OCI-LY7 (cell line): ENCODE measurements around the gene AXIN1. TPM values are rescaled to one million over a fixed set of nuclear protein-coding genes. Genes with fewer than 3 reads are reported as not detected.

Experiments
- BruUV-seq: library from RNA; stranded (reverse); fragments of 400-500 nt; replicated peaks from 2 replicates; lab custom pipeline; 2021; lab: Mats Ljungman, UMichigan
- CTCF ChIA-PET: fragments of 300-600 bp; sonication (Branson Sonifier 250); formaldehyde crosslinking; loops from one replicate; lab custom pipeline; 2022; ENCODE audit warnings: antibody characterized with exemption; ENCODE audit not compliant: unreplicated experiment; lab: Charles Lee
- POLR2A ChIA-PET: fragments of 300-600 bp; sonication (Branson Sonifier 250); formaldehyde crosslinking; loops from one replicate; lab custom pipeline; 2022; ENCODE audit warnings: antibody characterized with exemption; lab: Charles Lee
- DNase-seq: peaks from one replicate; pipeline ENCODE4 v3.0.0-alpha.2; 2015; ENCODE audit warnings: low spot score
- H2AFZ ChIP-seq: fragments of 200-600 bp; sonication (generic), shearing (Covaris generic); 2 replicates; pipeline ENCODE4 v1.6.1; 2014; ENCODE audit warnings: mild to moderate bottlenecking, antibody characterized with exemption, low read length, moderate library complexity
- H3K27ac ChIP-seq: fragments of 200-600 bp; sonication (generic); 2 replicates; pipeline ENCODE4 v1.5.1; 2014; ENCODE audit warnings: mixed run types, low read depth, mild to moderate bottlenecking, moderate library complexity, low read length, inconsistent platforms; ENCODE audit not compliant: poor library complexity, severe bottlenecking
- H3K36me3 ChIP-seq: fragments of 200-600 bp; sonication (generic); 2 replicates; pipeline ENCODE4 v1.6.1; 2014; ENCODE audit warnings: mild to moderate bottlenecking, antibody characterized with exemption, low read length, moderate library complexity, mixed read lengths; ENCODE audit not compliant: insufficient read depth
- H3K4me1 ChIP-seq: fragments of 200-600 bp; sonication (generic); 2 replicates; pipeline ENCODE4 v1.5.1; 2014; ENCODE audit warnings: mild to moderate bottlenecking, low read length; ENCODE audit not compliant: insufficient read depth, poor library complexity, severe bottlenecking
- H3K4me2 ChIP-seq: fragments of 200-600 bp; sonication (generic); 2 replicates; pipeline ENCODE4 v1.6.1; 2014; ENCODE audit warnings: mild to moderate bottlenecking, low read length
- H3K4me3 ChIP-seq: fragments of 200-600 bp; sonication (generic); 2 replicates; pipeline ENCODE4 v1.5.1; 2014; ENCODE audit warnings: mild to moderate bottlenecking, low read depth, low read length; ENCODE audit not compliant: poor library complexity, severe bottlenecking
- H3K79me2 ChIP-seq: fragments of 200-600 bp; sonication (generic); 2 replicates; pipeline ENCODE4 v1.6.1; 2016; ENCODE audit warnings: low read depth, mild to moderate bottlenecking, low read length, moderate library complexity, mixed read lengths; ENCODE audit not compliant: insufficient read depth
- H3K9me2 ChIP-seq: fragments of 200-600 bp; sonication (generic); 2 replicates; pipeline ENCODE4 v1.6.1; 2016; ENCODE audit warnings: mild to moderate bottlenecking, low read length, mixed read lengths; ENCODE audit not compliant: insufficient read depth
- H3K9me3 ChIP-seq: fragments of 200-600 bp; sonication (generic); 2 replicates; pipeline ENCODE4 v1.6.1; 2014; ENCODE audit warnings: mild to moderate bottlenecking, mixed run types, low read length, mixed read lengths
- H4K20me1 ChIP-seq: fragments of 200-600 bp; sonication (generic); 2 replicates; pipeline ENCODE4 v1.6.1; 2014; ENCODE audit warnings: mild to moderate bottlenecking, antibody characterized with exemption, low read length, moderate library complexity, mixed read lengths; ENCODE audit not compliant: insufficient read depth
- CTCF ChIP-seq: fragments of 200-600 bp; sonication (generic); conservative IDR thresholded peaks from 2 replicates; pipeline ENCODE4 v1.5.1; 2014; ENCODE audit warnings: mild to moderate bottlenecking, antibody characterized with exemption, low read length, moderate library complexity, mixed read lengths
- EZH2phosphoT487 ChIP-seq: fragments of 200-600 bp; sonication (generic); IDR thresholded peaks from 2 replicates; pipeline ENCODE4 v1.6.1; 2018; ENCODE audit warnings: low read depth, borderline replicate concordance, mild to moderate bottlenecking, mixed run types, antibody characterized with exemption, low read length, moderate library complexity, mixed read lengths
- intact Hi-C: fragments of 100-400 bp; cut with micrococcal nuclease; formaldehyde crosslinking; loops from one replicate; pipeline ENCODE4 v1.10.0; 2022; ENCODE audit not compliant: unreplicated experiment
- total RNA-seq, 2 experiments: library from RNA; depleted of rRNA in 1 of 2; stranded (reverse); fragments of >200 nt in 1 of 2; shearing (Covaris generic) in 1 of 2; gene quantifications; 2 replicates each; pipeline ENCODE4 v1.2.3, GENCODE V29; 2014 to 2022

The AXIN1 gene
- total RNA-seq, 2 experiments from 2014 or later, result 29.0 to 30.3 TPM

DNA sequence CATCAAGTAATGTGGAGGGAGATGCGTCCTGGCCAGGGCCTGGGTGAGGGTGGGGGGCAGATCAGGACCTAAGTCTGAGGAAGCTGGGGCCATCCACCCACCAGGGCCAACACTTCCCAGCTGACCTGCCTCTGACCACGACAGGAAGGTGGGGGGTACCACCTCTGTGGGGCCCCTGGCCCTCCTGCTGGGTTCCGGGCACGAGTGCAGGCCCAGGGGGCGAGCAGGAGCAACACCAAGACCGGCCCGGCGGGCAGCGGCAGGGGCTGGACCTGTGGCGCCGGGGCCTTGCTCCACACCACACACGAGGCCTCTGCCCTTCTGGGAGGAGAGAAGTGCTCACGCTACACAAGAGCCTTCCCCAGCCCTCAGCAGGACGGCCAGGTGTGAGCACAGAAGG is 56.2 kb downstream of the AXIN1 start:
- Histone ChIP-seq H3K9me3 (no peaks in the 10 kb centered on the region), H3K79me2 (no peaks in the 10 kb centered on the region), H2AFZ (no peak overlapping the region), H3K4me1 (no peaks in the 10 kb centered on the region), H3K4me3 (no peak overlapping the region), H3K9me2 (no peaks in the 10 kb centered on the region), H3K4me2 (no peak overlapping the region), H3K27ac (no peak overlapping the region), H3K36me3 (0 out of 2 replicates have a peak, but pooled peaks cover 4% of the 10 kb centered on the region), H4K20me1 (no peaks in the 10 kb centered on the region)
- POLR2A ChIA-PET, result no interaction called here
- CTCF ChIA-PET, result no interaction called here
- no TSS peak for BruUV-seq
- TF ChIP-seq CTCF (no peak), EZH2phosphoT487 (no peak)
- intact Hi-C loops, result no loop called here
- DNase-seq, result no peak

- no TSS peak for BruUV-seq
- H3K36me3 ChIP-seq, result peaks cover 4% of the 10 kb centered on the region; the same call in 1 of the 2 replicates
- no peaks in the 10 kb centered on the region for H4K20me1 ChIP-seq
- no peak overlapping the region for H3K27ac ChIP-seq
- H3K4me1 ChIP-seq, result no peaks in the 10 kb centered on the region
- CTCF ChIA-PET, result no interaction called here
- POLR2A ChIA-PET, result interaction anchor here (0.5 kb wide), 1 partner anchor 38 kb away, joined by 3 read pairs; no protein-coding TSS in a partner anchor
- TF ChIP-seq CTCF (no peak), EZH2phosphoT487 (no peak)
- no peak for DNase-seq
- no peak overlapping the region for H2AFZ ChIP-seq
- no peaks in the 10 kb centered on the region for H3K9me2 ChIP-seq
- no peak overlapping the region for H3K4me3 ChIP-seq
- no peak overlapping the region for H3K4me2 ChIP-seq
- intact Hi-C loops, result no loop called here
- H3K9me3 ChIP-seq, result no peaks in the 10 kb centered on the region
- H3K79me2 ChIP-seq, result no peaks in the 10 kb centered on the region
These were observed 59.3 kb downstream of the AXIN1 start for GRCh38 chr16:293043-293775.

- H3K9me3 ChIP-seq, result no peaks in the 10 kb centered on the region
- H3K4me2 ChIP-seq, result no peak overlapping the region
- CTCF ChIA-PET, result no interaction called here
- no peak overlapping the region for H3K27ac ChIP-seq
- TF ChIP-seq CTCF (no peak), EZH2phosphoT487 (no peak)
- no peak overlapping the region for H3K4me3 ChIP-seq
- H2AFZ ChIP-seq, result no peak overlapping the region
- H3K79me2 ChIP-seq, result no peaks in the 10 kb centered on the region
- H4K20me1 ChIP-seq, result no peaks in the 10 kb centered on the region
- no peaks in the 10 kb centered on the region for H3K4me1 ChIP-seq
- H3K36me3 ChIP-seq, result peaks cover 2% of the 10 kb centered on the region; the same call in 1 of the 2 replicates
- BruUV-seq, result no TSS peak
- no peak for DNase-seq
- intact Hi-C loops, result no loop called here
- H3K9me2 ChIP-seq, result no peaks in the 10 kb centered on the region
- POLR2A ChIA-PET, result no interaction called here
These were observed 61.0 kb downstream of the AXIN1 start for GRCh38 chr16:291539-291938.
